Measurements from ENCODE around the gene INCA1. TPM values are rescaled to one million over a fixed set of nuclear protein-coding genes. Genes with fewer than 3 reads are reported as not detected.

Gene INCA1
- total and polyA plus RNA-seq, 2 of the 13 experiments (the other 11 are each of a cell fraction or from before 2014, with no cell fraction given): 0.93 to 2.6 TPM

DNA sequence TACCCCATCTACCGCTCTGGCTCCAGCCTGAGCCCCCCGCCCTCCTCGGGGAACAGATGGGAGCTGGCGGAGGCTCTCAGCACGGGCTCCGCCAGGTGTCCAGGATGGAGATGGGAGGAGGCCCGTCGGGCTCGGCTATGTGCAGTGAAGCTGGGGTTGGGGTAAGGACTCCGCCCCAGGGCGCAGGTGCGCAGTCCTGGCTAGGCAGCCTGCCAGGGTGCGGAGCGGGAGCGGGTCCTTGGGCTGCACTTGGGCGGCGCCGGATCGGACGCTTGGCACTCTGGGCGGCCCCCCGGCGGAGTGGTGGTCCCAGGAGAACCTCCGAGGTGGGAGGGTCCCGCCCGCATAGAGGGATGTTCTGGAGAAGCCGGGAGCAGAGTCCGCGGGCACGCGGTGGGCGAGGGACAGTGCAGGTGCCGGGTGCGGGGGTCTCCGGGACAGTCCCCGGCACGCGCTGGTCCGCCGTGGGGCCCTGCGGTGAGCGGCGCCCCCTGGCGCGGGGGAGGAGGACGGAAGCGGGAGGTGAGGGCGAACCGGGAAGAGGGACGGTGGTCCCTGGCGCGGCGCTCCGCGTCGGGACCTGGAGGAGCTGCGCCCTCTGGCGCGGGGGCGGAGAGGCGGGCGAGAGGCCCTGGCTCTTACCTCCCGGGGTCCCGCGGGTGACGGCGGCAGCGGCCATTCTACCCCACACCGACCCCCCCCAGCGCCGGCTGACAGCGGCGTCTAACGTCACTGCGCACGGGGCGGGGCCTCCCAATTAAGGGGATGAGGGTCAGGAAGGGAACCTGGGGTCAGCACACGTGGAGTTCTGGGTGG, 10.2 kb downstream of the INCA1 start, which contains the start of gene CAMTA2 (continued):
- TF ChIP-seq, protein P1, sequence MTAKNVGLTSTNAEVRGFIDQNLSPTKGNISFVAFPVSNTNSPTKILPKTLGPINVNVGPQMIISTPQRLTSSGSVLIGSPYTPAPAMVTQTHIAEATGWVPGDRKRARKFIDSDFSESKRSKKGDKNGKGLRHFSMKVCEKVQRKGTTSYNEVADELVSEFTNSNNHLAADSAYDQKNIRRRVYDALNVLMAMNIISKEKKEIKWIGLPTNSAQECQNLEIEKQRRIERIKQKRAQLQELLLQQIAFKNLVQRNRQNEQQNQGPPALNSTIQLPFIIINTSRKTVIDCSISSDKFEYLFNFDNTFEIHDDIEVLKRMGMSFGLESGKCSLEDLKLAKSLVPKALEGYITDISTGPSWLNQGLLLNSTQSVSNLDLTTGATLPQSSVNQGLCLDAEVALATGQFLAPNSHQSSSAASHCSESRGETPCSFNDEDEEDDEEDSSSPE (CRISPR knock-in tag; IDR thresholded peaks at IDR 0.05): peak; percentile 59
- TF ChIP-seq ZNF883 (CRISPR knock-in tag; IDR thresholded peaks at IDR 0.05; ENCODE audit: not compliant biosample characterization) (peak; percentile 76), MTA1 (CRISPR knock-in tag; IDR thresholded peaks at IDR 0.05; ENCODE audit: borderline replicate concordance) (peak; percentile 23; the same call in 1 of the 2 replicates), ZSCAN9 (CRISPR knock-in tag; IDR thresholded peaks at IDR 0.05; ENCODE audit: borderline replicate concordance) (peak; percentile 66; the same call in 1 of the 2 replicates), TOE1 (CRISPR knock-in tag; IDR thresholded peaks at IDR 0.05) (peak; percentile 56; the same call in 1 of the 2 replicates), KLF11 (CRISPR knock-in tag; IDR thresholded peaks at IDR 0.05) (0 out of 2 replicates have a peak, but pooled peaks have one; percentile 27), POLR2A (IDR thresholded peaks at IDR 0.05; ENCODE audit: insufficient read depth in 1 of 2, low read depth in 2 of 2, low read length in 2 of 2) (peak in 1 of 2 experiments; percentile 12; a peak in 2 of 4 replicates), KLF12 (CRISPR knock-in tag; IDR thresholded peaks at IDR 0.05; ENCODE audit: borderline replicate concordance) (peak; percentile 88; the same call in 1 of the 2 replicates), DMAP1 (CRISPR knock-in tag; IDR thresholded peaks at IDR 0.05) (peak; percentile 35; the same call in 1 of the 2 replicates), SKI (IDR thresholded peaks at IDR 0.05; ENCODE audit: partially characterized antibody) (peak; percentile 44), ARHGAP35 (CRISPR knock-in tag; IDR thresholded peaks at IDR 0.05; ENCODE audit: borderline replicate concordance) (no peak; the same call in 1 of the 2 replicates), PHF20 (CRISPR knock-in tag; IDR thresholded peaks at IDR 0.05) (peak; percentile 71), POLR2AphosphoS5 (IDR thresholded peaks at IDR 0.05; ENCODE audit: low read depth, low read length) (peak; percentile 52; the same call in 1 of the 2 replicates), ZNF891 (CRISPR knock-in tag; IDR thresholded peaks at IDR 0.05) (peak; percentile 80; the same call in 1 of the 2 replicates), ZNF567 (CRISPR knock-in tag; IDR thresholded peaks at IDR 0.05; ENCODE audit: borderline replicate concordance) (no peak), RFXAP (CRISPR knock-in tag; IDR thresholded peaks at IDR 0.05; ENCODE audit: borderline replicate concordance) (peak; percentile 53; the same call in 1 of the 2 replicates), SRSF1 (optimal IDR thresholded peaks at IDR 0.05; ENCODE audit: low read depth, low read length) (peak; percentile 74), FOXM1 (CRISPR knock-in tag; IDR thresholded peaks at IDR 0.05) (no peak), ZBTB7A (CRISPR knock-in tag; IDR thresholded peaks at IDR 0.05) (peak; percentile 96)
- TF ChIP-seq, protein P2, sequence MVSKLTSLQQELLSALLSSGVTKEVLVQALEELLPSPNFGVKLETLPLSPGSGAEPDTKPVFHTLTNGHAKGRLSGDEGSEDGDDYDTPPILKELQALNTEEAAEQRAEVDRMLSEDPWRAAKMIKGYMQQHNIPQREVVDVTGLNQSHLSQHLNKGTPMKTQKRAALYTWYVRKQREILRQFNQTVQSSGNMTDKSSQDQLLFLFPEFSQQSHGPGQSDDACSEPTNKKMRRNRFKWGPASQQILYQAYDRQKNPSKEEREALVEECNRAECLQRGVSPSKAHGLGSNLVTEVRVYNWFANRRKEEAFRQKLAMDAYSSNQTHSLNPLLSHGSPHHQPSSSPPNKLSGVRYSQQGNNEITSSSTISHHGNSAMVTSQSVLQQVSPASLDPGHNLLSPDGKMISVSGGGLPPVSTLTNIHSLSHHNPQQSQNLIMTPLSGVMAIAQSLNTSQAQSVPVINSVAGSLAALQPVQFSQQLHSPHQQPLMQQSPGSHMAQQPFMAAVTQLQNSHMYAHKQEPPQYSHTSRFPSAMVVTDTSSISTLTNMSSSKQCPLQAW (CRISPR knock-in tag; IDR thresholded peaks at IDR 0.05): peak; percentile 36; the same call in 1 of the 2 replicates
- TF ChIP-seq, protein P3, sequence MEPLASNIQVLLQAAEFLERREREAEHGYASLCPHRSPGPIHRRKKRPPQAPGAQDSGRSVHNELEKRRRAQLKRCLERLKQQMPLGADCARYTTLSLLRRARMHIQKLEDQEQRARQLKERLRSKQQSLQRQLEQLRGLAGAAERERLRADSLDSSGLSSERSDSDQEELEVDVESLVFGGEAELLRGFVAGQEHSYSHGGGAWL (CRISPR knock-in tag; IDR thresholded peaks at IDR 0.05): peak; percentile 86
- TF ChIP-seq, protein P4, sequence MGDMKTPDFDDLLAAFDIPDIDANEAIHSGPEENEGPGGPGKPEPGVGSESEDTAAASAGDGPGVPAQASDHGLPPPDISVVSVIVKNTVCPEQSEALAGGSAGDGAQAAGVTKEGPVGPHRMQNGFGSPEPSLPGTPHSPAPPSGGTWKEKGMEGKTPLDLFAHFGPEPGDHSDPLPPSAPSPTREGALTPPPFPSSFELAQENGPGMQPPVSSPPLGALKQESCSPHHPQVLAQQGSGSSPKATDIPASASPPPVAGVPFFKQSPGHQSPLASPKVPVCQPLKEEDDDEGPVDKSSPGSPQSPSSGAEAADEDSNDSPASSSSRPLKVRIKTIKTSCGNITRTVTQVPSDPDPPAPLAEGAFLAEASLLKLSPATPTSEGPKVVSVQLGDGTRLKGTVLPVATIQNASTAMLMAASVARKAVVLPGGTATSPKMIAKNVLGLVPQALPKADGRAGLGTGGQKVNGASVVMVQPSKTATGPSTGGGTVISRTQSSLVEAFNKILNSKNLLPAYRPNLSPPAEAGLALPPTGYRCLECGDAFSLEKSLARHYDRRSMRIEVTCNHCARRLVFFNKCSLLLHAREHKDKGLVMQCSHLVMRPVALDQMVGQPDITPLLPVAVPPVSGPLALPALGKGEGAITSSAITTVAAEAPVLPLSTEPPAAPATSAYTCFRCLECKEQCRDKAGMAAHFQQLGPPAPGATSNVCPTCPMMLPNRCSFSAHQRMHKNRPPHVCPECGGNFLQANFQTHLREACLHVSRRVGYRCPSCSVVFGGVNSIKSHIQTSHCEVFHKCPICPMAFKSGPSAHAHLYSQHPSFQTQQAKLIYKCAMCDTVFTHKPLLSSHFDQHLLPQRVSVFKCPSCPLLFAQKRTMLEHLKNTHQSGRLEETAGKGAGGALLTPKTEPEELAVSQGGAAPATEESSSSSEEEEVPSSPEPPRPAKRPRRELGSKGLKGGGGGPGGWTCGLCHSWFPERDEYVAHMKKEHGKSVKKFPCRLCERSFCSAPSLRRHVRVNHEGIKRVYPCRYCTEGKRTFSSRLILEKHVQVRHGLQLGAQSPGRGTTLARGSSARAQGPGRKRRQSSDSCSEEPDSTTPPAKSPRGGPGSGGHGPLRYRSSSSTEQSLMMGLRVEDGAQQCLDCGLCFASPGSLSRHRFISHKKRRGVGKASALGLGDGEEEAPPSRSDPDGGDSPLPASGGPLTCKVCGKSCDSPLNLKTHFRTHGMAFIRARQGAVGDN (CRISPR knock-in tag; IDR thresholded peaks at IDR 0.05): peak; percentile 92

All from HepG2 (cell line).